ENCODE results near the gene AGPAT3.

The AGPAT3 gene

DNA sequence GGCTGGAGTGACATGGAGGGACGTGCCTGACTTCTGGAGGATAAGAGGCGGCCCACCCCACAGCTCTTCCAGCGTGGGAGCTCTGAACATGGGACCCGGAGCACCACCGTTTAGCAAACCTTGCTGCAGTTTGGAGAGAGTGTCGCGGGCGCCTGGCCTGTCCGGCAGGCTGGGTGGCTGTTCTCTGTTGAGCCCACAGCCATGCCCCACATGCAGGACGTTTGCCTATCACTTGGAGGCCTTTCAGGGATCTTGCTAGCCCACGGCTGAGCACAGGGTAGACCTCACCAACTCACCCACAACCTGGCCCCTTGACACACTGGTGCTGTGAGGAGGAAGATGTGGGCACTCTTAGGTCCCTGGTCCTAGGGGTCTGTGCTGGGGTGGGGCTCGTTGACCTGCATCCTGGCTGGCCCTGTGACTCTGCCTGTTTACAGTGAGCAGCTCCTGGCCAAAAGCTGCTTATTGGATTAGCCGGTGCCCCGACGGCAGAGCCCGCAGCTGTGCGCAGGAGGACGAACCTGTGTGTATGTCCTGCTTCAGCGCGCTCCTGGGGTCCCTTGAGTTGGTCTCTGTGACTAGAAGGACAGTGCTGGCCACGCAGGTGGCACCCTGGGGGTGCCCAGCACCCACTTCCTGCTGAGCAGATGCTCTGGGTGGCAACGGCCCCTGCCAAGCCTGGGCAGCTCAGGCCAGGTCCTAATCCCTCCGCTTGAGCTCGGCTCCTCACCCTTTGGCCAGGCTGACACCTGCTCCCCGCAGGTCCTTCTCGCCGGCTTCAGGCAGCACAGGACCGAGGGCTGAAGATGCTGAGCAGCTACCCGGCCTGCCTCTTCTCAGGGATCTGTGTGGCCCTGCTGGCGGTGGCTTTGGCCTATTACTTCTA, 74.7 kb downstream of the AGPAT3 start:
- FAIRE-seq: no peak

- no peak for FAIRE-seq
Observed at GRCh38 chr21:43940329-43941050, 75.5 kb downstream of the AGPAT3 start.

DNA sequence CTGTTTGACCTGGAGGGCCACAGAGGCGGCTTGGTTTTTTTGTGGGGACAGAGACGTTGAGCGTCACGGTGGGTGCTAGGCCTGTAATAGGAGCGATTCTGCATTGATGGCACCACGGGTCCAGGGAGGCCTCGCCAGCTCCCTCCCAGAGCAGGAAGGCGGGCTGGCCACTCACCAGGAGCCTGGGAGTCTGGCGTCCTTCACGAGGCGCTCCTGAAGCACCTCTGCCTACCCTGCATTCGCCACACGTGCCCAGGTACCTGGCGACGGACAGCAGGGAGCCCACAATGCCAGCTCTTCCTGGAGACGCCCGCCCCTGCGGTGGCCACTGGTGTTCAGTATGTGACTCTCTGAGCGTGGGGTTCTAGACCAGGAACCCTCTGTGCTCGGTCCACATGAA, 77.2 kb downstream of the AGPAT3 start:
- FAIRE-seq: no peak

DNA sequence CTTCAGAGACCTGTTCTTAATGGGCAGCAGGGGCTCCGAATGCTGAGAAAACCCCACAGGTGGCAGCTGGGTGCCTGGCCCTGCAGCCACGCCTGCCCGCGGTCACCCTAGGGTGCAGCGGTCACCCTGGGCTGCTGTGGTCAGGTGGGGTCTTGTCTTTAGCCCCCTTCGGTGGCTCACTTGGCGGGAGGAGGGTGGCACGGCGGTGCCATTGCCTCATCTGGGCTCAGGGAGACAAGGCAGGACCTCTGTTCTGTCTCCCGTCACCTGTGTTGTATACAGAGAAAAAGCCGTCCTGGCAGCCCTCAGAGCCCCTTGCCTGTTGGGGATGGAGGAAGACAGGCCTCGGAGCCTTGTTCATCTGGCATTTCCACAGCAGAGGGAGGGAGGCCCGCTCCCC, 77.6 kb downstream of the AGPAT3 start:
- no peak for FAIRE-seq

DNA sequence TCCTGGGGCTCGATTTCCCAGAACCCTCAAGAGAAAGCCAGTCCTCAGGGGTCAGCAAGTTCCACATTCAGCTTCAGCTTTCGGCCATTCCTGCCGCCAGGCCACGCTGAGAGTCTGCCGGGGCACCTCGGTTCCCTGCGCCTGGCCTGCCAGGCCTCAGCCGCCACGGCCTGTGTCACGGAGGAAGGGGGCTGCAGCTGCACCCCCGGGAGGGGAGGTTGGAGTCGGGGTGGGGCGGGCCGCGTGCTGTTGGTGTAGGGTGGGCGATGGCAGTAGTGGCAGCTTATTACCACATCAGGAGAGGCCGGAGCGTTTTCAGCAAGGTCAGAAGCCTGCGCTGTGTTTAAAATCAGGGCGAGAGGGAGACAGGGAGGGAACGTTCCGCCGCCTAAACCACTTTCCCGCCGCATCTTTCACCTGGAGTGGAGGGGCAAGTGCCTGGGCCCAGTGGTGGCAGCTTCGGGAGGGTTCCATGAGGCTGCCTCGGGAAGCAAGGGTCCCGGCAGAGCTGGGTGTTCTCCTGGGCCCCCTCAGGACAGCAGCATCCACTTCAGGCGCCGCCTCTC, 78.6 kb downstream of the AGPAT3 start:
- no peak for FAIRE-seq

DNA sequence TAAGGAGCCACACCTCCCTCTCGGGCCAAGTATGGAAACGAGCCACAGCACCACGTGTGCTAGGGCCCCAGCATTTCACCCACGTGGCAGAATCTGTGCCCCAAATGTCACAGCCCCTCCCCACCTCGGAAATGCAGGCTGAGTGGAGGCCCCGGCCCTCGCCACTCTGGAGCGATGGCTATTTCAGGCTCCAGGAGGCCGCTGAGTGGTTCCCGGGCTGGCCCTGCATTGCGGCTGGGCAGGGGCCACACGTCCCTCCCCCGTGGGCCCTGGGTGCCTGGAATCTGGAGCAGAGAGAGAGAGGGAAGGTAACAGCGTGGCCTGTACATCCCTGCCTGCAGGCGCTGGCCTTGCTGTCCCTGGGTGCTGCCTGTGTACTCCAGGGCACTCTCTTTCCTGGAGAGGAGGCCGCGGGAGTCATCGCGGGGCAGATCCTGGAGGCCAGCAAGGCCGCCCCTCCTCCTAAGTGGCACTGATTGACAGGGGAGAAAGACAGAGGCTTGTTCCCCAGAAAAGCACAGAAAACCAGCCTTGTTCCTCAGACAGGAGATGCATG, 79.1 kb downstream of the AGPAT3 start:
- no peak for FAIRE-seq

GRCh38 chr21:43944757-43945156, 79.7 kb downstream of the AGPAT3 start:
- FAIRE-seq: no peak

DNA sequence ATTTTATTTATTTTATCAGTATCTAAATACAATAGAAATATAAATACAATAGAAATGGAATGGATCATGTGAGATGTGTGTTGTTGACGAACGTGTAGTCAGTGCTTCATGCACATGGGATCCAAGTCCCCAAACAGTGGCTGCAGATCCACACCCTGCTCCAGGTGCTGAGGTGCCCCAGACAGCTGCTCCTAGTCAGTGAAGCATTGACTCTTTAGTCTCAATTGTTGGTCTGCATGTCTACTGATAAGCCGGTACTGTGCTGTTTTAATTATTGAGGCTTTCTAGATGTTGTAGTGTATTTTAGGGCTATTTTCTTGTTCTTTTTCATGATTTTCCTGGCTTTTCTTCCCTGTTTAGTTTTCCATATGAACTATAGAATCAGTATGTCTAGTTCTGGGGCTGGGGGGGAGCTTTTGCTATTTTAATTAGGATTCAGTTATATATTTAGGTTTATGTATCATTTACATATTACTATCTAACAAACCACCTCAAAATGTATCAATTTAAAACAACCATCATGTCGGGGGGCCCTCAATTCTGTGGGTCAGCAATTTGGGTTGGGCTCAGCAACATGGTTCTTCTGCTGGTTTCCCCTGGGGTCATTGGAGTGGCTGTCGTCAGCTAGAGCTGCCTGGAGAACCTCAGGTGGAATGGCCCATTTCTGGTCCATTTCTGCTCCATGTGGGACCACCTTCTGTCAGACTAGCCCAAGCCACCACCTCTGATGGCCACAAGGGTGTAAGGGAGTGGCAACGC, 83.9 kb downstream of the AGPAT3 start:
- no peak for FAIRE-seq

- FAIRE-seq: no peak
Observed at GRCh38 chr21:43949499-43950208, 84.6 kb downstream of the AGPAT3 start.

GRCh38 chr21:43950481-43950880, 85.5 kb downstream of the AGPAT3 start:
- FAIRE-seq: no peak

- no peak for FAIRE-seq
Observed at GRCh38 chr21:43950936-43951335, 85.9 kb downstream of the AGPAT3 start.

DNA sequence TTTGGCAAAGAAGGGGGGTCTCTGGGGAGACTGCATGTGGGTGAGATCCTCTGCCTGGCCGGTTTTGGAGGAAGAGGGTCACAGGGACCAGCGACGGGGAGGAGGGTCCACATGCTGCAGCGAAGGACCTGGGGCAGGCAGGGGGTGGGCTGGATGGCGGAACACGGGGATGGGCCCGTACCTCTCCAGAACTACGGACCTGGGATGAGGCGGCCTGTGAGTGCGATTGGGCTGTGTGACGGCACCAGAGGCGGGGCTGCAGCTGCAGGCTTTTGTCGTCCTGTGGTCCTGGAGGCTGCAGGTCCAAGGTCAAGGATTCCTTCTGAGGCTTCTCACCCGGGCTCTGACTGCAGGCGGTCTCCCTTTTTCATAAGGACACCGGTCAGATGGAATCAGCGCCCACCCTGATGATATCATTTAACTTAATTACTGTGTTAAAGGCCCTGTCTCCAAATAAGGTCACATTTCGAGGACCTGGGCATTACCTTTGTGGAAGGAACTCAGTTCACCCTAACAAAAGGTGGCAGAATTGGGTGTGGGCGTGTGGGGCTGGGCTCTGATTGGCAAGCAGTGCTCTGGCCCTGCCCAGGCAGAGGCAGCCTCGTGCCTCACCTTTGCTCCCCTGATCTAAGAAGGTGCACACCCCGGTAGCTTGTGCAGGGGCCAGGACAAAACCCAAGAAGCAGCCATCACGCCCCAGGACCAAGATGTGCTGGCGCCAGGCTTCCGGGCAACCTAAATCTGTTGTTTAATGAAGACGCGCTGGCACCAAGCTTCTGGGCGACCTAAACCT, 87.1 kb downstream of the AGPAT3 start:
- no peak for FAIRE-seq

DNA sequence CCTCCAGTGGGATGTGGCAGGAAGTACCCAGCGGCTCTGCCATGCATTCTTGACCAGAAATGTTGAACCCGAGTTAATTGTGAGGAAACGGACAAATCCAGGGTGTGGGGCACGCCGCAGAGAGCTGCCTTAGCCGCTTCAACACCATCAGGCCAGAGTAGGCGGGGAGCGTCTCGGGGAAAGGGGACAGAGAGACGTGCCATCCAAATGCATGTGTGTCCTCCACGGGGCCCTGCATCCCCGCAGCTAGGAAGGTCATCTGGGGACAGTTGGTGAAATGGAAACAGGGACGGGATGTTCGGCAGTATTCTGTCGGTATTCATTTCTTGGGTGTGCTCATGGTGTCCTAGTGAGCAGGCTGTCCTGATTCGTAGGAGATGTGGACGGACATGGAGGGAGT, 88.0 kb downstream of the AGPAT3 start:
- no peak for FAIRE-seq

DNA sequence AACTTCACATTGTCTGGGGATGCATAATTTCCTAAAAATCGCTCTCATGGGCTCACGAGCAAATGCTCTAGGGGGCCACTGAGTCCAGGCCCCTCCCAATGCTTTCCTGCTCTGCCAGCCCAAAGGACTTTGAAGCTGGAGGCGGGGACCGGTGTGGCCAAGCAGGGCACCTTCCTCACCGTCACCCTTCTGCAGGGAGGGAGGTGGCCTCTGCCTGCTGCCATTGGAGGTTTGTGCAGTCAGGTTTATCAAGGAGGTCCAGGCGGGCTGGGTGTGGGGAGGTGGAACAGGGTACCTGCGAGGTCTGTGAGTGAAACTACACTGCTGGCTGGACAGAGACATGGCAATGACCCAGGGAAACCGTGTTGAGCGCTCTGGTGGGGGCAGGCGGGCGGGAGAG, 89.0 kb downstream of the AGPAT3 start:
- FAIRE-seq: no peak

DNA sequence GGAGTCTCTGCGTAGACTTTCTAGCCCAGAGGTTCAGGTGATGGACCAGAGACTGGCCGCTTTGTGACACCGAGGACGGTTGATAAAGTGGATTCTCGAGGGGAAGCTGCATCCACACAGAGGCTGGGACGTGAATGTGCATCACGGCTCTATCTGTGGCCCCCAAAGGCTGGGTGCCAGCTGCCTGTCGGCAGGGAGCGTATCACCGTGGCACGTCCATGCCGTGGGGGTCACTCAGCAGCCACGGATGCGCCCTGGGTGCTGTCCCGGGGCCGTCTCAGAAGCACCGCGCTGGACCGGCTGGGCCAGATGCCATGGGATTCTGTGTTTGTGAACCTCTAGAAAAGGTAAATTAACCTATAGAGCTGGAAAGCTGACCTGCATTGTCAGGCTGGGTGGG, 89.9 kb downstream of the AGPAT3 start:
- FAIRE-seq: no peak

- no peak for FAIRE-seq
Observed at GRCh38 chr21:43956019-43956669, 91.1 kb downstream of the AGPAT3 start.

GRCh38 chr21:43956670-43957035, 91.6 kb downstream of the AGPAT3 start:
- FAIRE-seq: no peak

- FAIRE-seq: no peak
Observed at GRCh38 chr21:43957128-43957571, 92.1 kb downstream of the AGPAT3 start.

DNA sequence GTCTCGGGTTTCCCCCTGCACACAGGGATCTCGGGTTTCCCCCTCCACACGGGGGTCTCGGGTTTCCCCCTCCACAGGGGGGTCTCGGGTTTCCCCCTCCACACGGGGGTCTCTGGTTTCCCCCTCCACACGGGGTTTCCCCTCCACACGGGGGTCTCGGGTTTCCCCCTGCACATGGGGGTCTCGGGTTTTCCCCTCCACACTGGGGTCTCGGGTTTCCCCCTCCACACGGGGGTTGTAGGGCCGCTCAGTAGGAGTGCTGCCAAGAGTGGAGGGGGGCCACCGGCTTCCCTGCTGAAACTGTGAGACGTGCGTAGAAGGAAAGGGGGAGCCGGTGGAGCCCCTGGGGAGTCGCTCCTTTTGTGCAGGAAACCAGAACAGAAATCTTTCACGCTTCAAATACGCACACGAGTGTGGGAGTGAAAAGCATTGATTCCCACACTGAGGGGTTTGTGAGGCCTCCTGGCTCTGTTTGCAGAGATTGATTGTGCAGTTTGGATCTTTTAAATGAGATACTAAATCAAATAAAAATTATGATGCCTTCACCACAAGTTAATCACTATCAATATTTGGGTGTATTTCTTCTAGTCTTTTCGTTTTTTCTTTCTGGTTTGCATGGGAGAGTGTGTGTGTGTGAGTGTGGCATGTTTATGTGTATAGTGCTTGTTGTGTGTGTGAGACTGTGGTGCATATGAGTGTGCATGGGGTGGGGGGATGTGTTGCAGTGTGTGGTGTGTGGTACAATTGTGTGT, 92.8 kb downstream of the AGPAT3 start:
- no peak for FAIRE-seq

Data from A204.1 (cell line).